PC-3 (cell line): ENCODE results near the gene C4orf36. TPM values are rescaled to one million over a fixed set of nuclear protein-coding genes. Genes with fewer than 3 reads are reported as not detected.

Experiments
- ATAC-seq: fragments of 200-7000 bp; cut with Tn5 transposase; 2 replicates; pipeline ENCODE4 v1.9.1; 2020; ENCODE audit warnings: mild to moderate bottlenecking, moderate library complexity
- BruUV-seq: library from RNA; stranded (reverse); fragments of 400-500 nt; replicated peaks from 2 replicates; lab custom pipeline; 2021; lab: Mats Ljungman, UMichigan
- CTCF ChIA-PET: fragments of 300-600 bp; sonication (Branson Sonifier 250); formaldehyde crosslinking; loops from one replicate; lab custom pipeline; 2022; ENCODE audit warnings: antibody characterized with exemption; lab: Charles Lee
- POLR2A ChIA-PET: fragments of 300-600 bp; sonication (Branson Sonifier 250); formaldehyde crosslinking; loops from one replicate; lab custom pipeline; 2022; ENCODE audit warnings: antibody characterized with exemption; ENCODE audit not compliant: unreplicated experiment; lab: Charles Lee
- DNase-seq: peaks from one replicate; pipeline ENCODE4 v3.0.0-alpha.2; 2015
- H2AFZ ChIP-seq: fragments of 300-600 bp; sonication (generic); 2 replicates; pipeline ENCODE4 v1.6.0; 2016; ENCODE audit warnings: antibody characterized with exemption, low read length
- H3F3A ChIP-seq: fragments of 300-600 bp; sonication (generic); one replicate; pipeline ENCODE4 v1.6.0; 2017; ENCODE audit warnings: antibody characterized with exemption, low read length, control low read depth, mild to moderate bottlenecking; ENCODE audit not compliant: unreplicated experiment
- H3K27ac ChIP-seq: fragments of 300-600 bp; sonication (generic); 2 replicates; pipeline ENCODE4 v1.5.1; 2016; ENCODE audit warnings: mild to moderate bottlenecking, low read length
- H3K27me3 ChIP-seq: fragments of 300-600 bp; sonication (generic); 2 replicates; pipeline ENCODE4 v1.6.1; 2016; ENCODE audit warnings: low read length, mixed read lengths
- H3K36me3 ChIP-seq: fragments of 300-600 bp; sonication (generic); 2 replicates; pipeline ENCODE4 v1.6.1; 2016; ENCODE audit warnings: low read depth, mixed run types, low read length, mixed read lengths
- H3K4me1 ChIP-seq: fragments of 300-600 bp; sonication (generic); 2 replicates; pipeline ENCODE4 v1.5.1; 2016; ENCODE audit warnings: low read length; ENCODE audit not compliant: insufficient read depth
- H3K4me2 ChIP-seq: fragments of 300-600 bp; sonication (generic); 2 replicates; pipeline ENCODE4 v1.6.0; 2016; ENCODE audit warnings: low read length
- H3K4me3 ChIP-seq: fragments of 300-600 bp; sonication (generic); 2 replicates; pipeline ENCODE4 v1.5.1; 2016; ENCODE audit warnings: mild to moderate bottlenecking, low read length, mixed read lengths
- H3K79me2 ChIP-seq: fragments of 300-600 bp; sonication (generic); 2 replicates; pipeline ENCODE4 v1.6.1; 2017; ENCODE audit warnings: low read length, mixed read lengths
- H3K9ac ChIP-seq: fragments of 300-600 bp; sonication (generic); 2 replicates; pipeline ENCODE4 v1.6.0; 2016; ENCODE audit warnings: mild to moderate bottlenecking, low read length
- H3K9me2 ChIP-seq: fragments of 300-600 bp; sonication (generic); replicated peaks from 2 replicates; pipeline ENCODE4 v1.6.1; 2016; ENCODE audit warnings: mixed run types, low read length, mixed read lengths
- H3K9me3 ChIP-seq: fragments of 300-600 bp; sonication (generic); 2 replicates; pipeline ENCODE4 v1.6.1; 2016; ENCODE audit warnings: low read length, mixed read lengths
- H4K20me1 ChIP-seq: fragments of 300-600 bp; sonication (generic); 2 replicates; pipeline ENCODE4 v1.6.1; 2016; ENCODE audit warnings: low read length, mixed read lengths
- EZH2 ChIP-seq: fragments of 300-600 bp; sonication (generic); IDR thresholded peaks from one replicate; pipeline ENCODE4 v1.6.1; 2017; ENCODE audit warnings: antibody characterized with exemption, mild to moderate bottlenecking, low read length; ENCODE audit not compliant: unreplicated experiment
- EZH2phosphoT487 ChIP-seq: fragments of 300-600 bp; sonication (generic); IDR thresholded peaks from 2 replicates; pipeline ENCODE4 v1.6.1; 2018; ENCODE audit warnings: mild to moderate bottlenecking, antibody characterized with exemption, low read length, borderline replicate concordance
- intact Hi-C: fragments of 100-400 bp; cut with micrococcal nuclease; formaldehyde crosslinking; loops from 2 replicates; pipeline ENCODE4 v1.9.0; 2023
- total RNA-seq: library from RNA; depleted of rRNA; stranded (reverse); fragments of >200 nt; gene quantifications from 2 replicates; pipeline ENCODE4 v1.2.3, GENCODE V29; 2014
- TF ChIP-seq, protein P1 (sequence below): fragments of 300-600 bp; sonication (generic); conservative IDR thresholded peaks from 2 replicates; pipeline ENCODE4 v1.5.1; 2017; ENCODE audit warnings: antibody characterized with exemption, low read depth, mild to moderate bottlenecking, low read length

C4orf36 gene
- total RNA-seq, 1 experiment from 2014 or later = 2.0 TPM

DNA sequence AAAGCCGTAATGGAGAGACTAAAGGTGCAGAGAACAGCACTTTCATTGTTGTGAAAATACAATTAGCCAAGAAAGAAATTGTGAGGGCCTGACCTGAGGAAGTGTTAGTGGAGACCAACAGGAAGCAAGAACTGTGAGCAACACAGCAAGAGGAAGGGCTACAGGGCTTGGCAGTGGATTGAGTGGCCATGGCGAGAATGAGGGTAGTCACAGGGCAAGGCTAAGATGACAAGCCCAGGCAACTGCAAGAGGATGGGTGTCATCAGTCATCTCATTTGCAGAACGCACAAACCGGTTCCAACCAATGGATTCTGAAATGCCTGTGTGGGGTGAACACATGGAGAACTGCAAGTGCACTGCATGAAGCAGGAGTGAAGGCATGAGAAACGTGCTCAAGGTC, 46.6 kb downstream of the C4orf36 start:
- H3K4me3 ChIP-seq = no peak overlapping the region
- no peaks in the 10 kb centered on the region for H3K9me3 ChIP-seq
- DNase-seq (no peak), ATAC-seq (no peak)
- no TSS peak for BruUV-seq
- no peak overlapping the region for H3K9ac ChIP-seq
- no peaks in the 10 kb centered on the region for H3K79me2 ChIP-seq
- no peaks in the 10 kb centered on the region for H3K9me2 ChIP-seq
- no peaks in the 10 kb centered on the region for H3K27me3 ChIP-seq
- TF ChIP-seq EZH2 (no peak), EZH2phosphoT487 (no peak)
- TF ChIP-seq, protein P1, sequence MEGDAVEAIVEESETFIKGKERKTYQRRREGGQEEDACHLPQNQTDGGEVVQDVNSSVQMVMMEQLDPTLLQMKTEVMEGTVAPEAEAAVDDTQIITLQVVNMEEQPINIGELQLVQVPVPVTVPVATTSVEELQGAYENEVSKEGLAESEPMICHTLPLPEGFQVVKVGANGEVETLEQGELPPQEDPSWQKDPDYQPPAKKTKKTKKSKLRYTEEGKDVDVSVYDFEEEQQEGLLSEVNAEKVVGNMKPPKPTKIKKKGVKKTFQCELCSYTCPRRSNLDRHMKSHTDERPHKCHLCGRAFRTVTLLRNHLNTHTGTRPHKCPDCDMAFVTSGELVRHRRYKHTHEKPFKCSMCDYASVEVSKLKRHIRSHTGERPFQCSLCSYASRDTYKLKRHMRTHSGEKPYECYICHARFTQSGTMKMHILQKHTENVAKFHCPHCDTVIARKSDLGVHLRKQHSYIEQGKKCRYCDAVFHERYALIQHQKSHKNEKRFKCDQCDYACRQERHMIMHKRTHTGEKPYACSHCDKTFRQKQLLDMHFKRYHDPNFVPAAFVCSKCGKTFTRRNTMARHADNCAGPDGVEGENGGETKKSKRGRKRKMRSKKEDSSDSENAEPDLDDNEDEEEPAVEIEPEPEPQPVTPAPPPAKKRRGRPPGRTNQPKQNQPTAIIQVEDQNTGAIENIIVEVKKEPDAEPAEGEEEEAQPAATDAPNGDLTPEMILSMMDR = no peak
- no peaks in the 10 kb centered on the region for H4K20me1 ChIP-seq
- no peaks in the 10 kb centered on the region for H3F3A ChIP-seq
- intact Hi-C loops = no loop called here
- ChIA-PET CTCF (no interaction called here), POLR2A (no interaction called here)
- peaks cover 16% of the 10 kb centered on the region for H3K4me1 ChIP-seq
- no peak overlapping the region for H3K27ac ChIP-seq
- no peak overlapping the region for H3K4me2 ChIP-seq
- no peak overlapping the region for H2AFZ ChIP-seq
- H3K36me3 ChIP-seq = no peaks in the 10 kb centered on the region

DNA sequence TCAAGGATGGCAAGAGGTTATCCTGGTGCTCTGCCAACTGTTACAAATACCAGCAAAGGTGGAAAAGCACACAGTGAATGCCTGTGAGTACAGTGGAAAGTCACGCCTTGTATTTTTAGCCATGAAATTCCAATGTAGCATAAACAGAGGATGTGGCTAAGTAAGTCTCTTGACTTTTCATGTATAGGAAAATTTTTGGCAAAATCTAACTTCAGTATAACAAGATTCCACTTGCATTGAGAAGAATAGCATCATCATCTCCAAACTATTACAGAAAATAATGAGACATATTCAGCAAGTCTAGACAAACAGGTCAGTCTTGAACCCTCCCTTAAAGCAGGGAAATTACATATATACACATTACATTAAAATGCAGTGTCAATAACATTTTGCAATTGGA, 50.9 kb downstream of the C4orf36 start:
- no peaks in the 10 kb centered on the region for H3K79me2 ChIP-seq
- no peaks in the 10 kb centered on the region for H3K36me3 ChIP-seq
- ATAC-seq (no peak), DNase-seq (peak; percentile 2)
- H3K9me2 ChIP-seq = no peaks in the 10 kb centered on the region
- H3K27me3 ChIP-seq = no peaks in the 10 kb centered on the region
- no peaks in the 10 kb centered on the region for H3K4me1 ChIP-seq
- intact Hi-C loops = no loop called here
- POLR2A ChIA-PET = no interaction called here
- H3K9ac ChIP-seq = no peak overlapping the region
- H3F3A ChIP-seq = no peaks in the 10 kb centered on the region
- no peak overlapping the region for H3K27ac ChIP-seq
- no peak for TF ChIP-seq EZH2
- TF ChIP-seq, protein P1 = no peak
- no peak for TF ChIP-seq EZH2phosphoT487
- H3K9me3 ChIP-seq = no peaks in the 10 kb centered on the region
- no peak overlapping the region for H3K4me2 ChIP-seq
- no peak overlapping the region for H2AFZ ChIP-seq
- no peaks in the 10 kb centered on the region for H4K20me1 ChIP-seq
- CTCF ChIA-PET = no interaction called here
- BruUV-seq = no TSS peak
- H3K4me3 ChIP-seq = no peak overlapping the region

DNA sequence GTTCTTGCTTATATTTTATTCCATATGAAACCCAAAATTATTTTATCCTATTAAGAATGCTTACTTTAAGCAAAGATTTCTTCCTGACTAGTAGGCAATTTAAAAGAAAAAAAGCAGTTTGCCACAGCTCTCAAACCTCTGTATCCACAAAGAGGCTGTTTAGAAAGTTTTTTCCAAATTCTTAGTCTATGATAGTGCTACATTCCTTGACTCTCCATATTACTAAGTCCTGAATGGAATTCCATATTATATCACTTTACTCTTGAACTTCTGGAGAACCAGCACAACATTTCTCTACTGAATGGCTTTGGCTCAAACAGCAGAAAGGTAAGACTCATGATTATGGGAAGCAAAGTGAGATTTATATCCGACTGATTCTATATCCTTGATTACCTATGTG, 51.4 kb downstream of the C4orf36 start:
- intact Hi-C loops = no loop called here
- Histone ChIP-seq H3K27me3 (no peaks in the 10 kb centered on the region), H3K79me2 (no peaks in the 10 kb centered on the region), H2AFZ (no peak overlapping the region), H3K4me3 (no peak overlapping the region), H3F3A (no peaks in the 10 kb centered on the region), H3K4me1 (no peaks in the 10 kb centered on the region), H3K9ac (no peak overlapping the region), H3K9me3 (no peaks in the 10 kb centered on the region), H3K27ac (no peak overlapping the region), H3K4me2 (no peak overlapping the region), H3K9me2 (no peaks in the 10 kb centered on the region), H3K36me3 (no peaks in the 10 kb centered on the region), H4K20me1 (no peaks in the 10 kb centered on the region)
- TF ChIP-seq EZH2phosphoT487 (no peak), EZH2 (no peak)
- TF ChIP-seq, protein P1 = no peak
- ChIA-PET CTCF (no interaction called here), POLR2A (no interaction called here)
- no peak for ATAC-seq
- DNase-seq = no peak
- no TSS peak for BruUV-seq
